SU-DHL-6 (cell line): ENCODE results near the gene DAAM2.

ENCODE experiments used
- H2AFZ ChIP-seq: fragments of 200-600 bp; sonication (generic); 2 replicates; pipeline ENCODE4 v1.6.1; 2014; ENCODE audit warnings: low read depth, mild to moderate bottlenecking, moderate library complexity, mixed read lengths, antibody characterized with exemption, low read length; ENCODE audit not compliant: severe bottlenecking
- H3F3A ChIP-seq: fragments of 200-600 bp; shearing (Covaris generic); 2 replicates; pipeline ENCODE4 v1.6.0; 2016; ENCODE audit warnings: antibody characterized with exemption, mild to moderate bottlenecking; ENCODE audit not compliant: insufficient read depth
- H3K27ac ChIP-seq: fragments of 200-600 bp; sonication (generic); 2 replicates; pipeline ENCODE4 v1.5.1; 2016; ENCODE audit warnings: low read depth, mild to moderate bottlenecking, low read length, moderate library complexity, mixed read lengths
- H3K27me3 ChIP-seq: fragments of 200-600 bp; sonication (generic), shearing (Covaris generic); 2 replicates; pipeline ENCODE4 v1.6.0; 2014; ENCODE audit warnings: mild to moderate bottlenecking, low read length
- H3K36me3 ChIP-seq: fragments of 200-600 bp; sonication (generic); 2 replicates; pipeline ENCODE4 v1.6.1; 2014; ENCODE audit warnings: mild to moderate bottlenecking, low read length, mixed read lengths
- H3K4me2 ChIP-seq: fragments of 300-600, 200-600 bp; shearing (Covaris generic), sonication (generic); 2 replicates; pipeline ENCODE4 v1.6.0; 2014; ENCODE audit warnings: low read length, low read depth, mild to moderate bottlenecking; ENCODE audit not compliant: poor library complexity, severe bottlenecking
- H3K4me3 ChIP-seq: fragments of 200-600 bp; sonication (generic); 2 replicates; pipeline ENCODE4 v1.5.1; 2014; ENCODE audit warnings: antibody characterized with exemption, low read length, mild to moderate bottlenecking, mixed read lengths; ENCODE audit not compliant: insufficient read depth, poor library complexity, severe bottlenecking
- H3K79me2 ChIP-seq: fragments of 200-600 bp; sonication (generic); 2 replicates; pipeline ENCODE4 v1.6.1; 2014; ENCODE audit warnings: mild to moderate bottlenecking, low read length, moderate library complexity; ENCODE audit not compliant: insufficient read depth
- H3K9ac ChIP-seq: fragments of 200-600 bp; sonication (generic); 2 replicates; pipeline ENCODE4 v1.7.0; 2014; ENCODE audit warnings: mild to moderate bottlenecking, low read length
- H3K9me2 ChIP-seq: fragments of 200-600 bp; sonication (generic); replicated peaks from 2 replicates; pipeline ENCODE4 v1.6.1; 2014; ENCODE audit warnings: low read length; ENCODE audit not compliant: insufficient read depth
- H3K9me3 ChIP-seq: fragments of 200-600 bp; sonication (generic); 2 replicates; pipeline ENCODE4 v1.6.1; 2014; ENCODE audit warnings: low read length, mixed read lengths; ENCODE audit not compliant: insufficient read depth
- H4K20me1 ChIP-seq: fragments of 200-600 bp; sonication (generic); 2 replicates; pipeline ENCODE4 v1.6.1; 2014; ENCODE audit warnings: low read depth, mild to moderate bottlenecking, antibody characterized with exemption, low read length, moderate library complexity, mixed read lengths
- CTCF ChIP-seq: fragments of 200-600 bp; sonication (generic); IDR thresholded peaks from one replicate; pipeline ENCODE4 v1.5.1; 2017; ENCODE audit warnings: antibody characterized with exemption, mild to moderate bottlenecking, low read length, moderate library complexity; ENCODE audit not compliant: insufficient read depth, poor library complexity, severe bottlenecking
- EZH2phosphoT487 ChIP-seq: fragments of 200-600 bp; sonication (generic), shearing (Covaris generic); conservative IDR thresholded peaks from 2 replicates; pipeline ENCODE4 v1.6.1; 2018; ENCODE audit warnings: mild to moderate bottlenecking, antibody characterized with exemption, low read length, moderate library complexity, mixed read lengths

DAAM2 gene

GRCh38 chr6:39803872-39804271 lies 11.7 kb downstream of the DAAM2 start:
- Histone ChIP-seq H3K4me3 (no peak overlapping the region), H2AFZ (no peak overlapping the region), H3K4me2 (no peak overlapping the region), H3K27me3 (no peaks in the 10 kb centered on the region), H3K36me3 (no peaks in the 10 kb centered on the region), H4K20me1 (no peaks in the 10 kb centered on the region), H3K9me3 (no peaks in the 10 kb centered on the region), H3F3A (no peaks in the 10 kb centered on the region), H3K79me2 (no peaks in the 10 kb centered on the region), H3K27ac (no peak overlapping the region), H3K9me2 (no peaks in the 10 kb centered on the region), H3K9ac (no peak overlapping the region)
- TF ChIP-seq CTCF (no peak), EZH2phosphoT487 (no peak)

GRCh38 chr6:39804466-39805065 lies 12.4 kb downstream of the DAAM2 start:
- TF ChIP-seq CTCF (no peak), EZH2phosphoT487 (no peak)

GRCh38 chr6:39806278-39806677 lies 14.1 kb downstream of the DAAM2 start:
- H3K9me3 ChIP-seq = no peaks in the 10 kb centered on the region
- no peak overlapping the region for H3K4me2 ChIP-seq
- H3K27ac ChIP-seq = no peak overlapping the region
- no peak for TF ChIP-seq EZH2phosphoT487
- no peak for TF ChIP-seq CTCF
- H3K36me3 ChIP-seq = no peaks in the 10 kb centered on the region
- no peaks in the 10 kb centered on the region for H4K20me1 ChIP-seq
- no peaks in the 10 kb centered on the region for H3K27me3 ChIP-seq
- no peak overlapping the region for H2AFZ ChIP-seq
- no peaks in the 10 kb centered on the region for H3F3A ChIP-seq
- no peak overlapping the region for H3K4me3 ChIP-seq
- H3K9ac ChIP-seq = no peak overlapping the region
- H3K79me2 ChIP-seq = no peaks in the 10 kb centered on the region
- no peaks in the 10 kb centered on the region for H3K9me2 ChIP-seq

More at GRCh38 chr6:39804466-39805065, 12.4 kb downstream of the DAAM2 start:
- no peaks in the 10 kb centered on the region for H3K27me3 ChIP-seq
- no peaks in the 10 kb centered on the region for H3K36me3 ChIP-seq
- no peak overlapping the region for H3K4me2 ChIP-seq
- H2AFZ ChIP-seq = no peak overlapping the region
- H3K9ac ChIP-seq = no peak overlapping the region
- no peaks in the 10 kb centered on the region for H3K9me2 ChIP-seq
- H3K4me3 ChIP-seq = no peak overlapping the region
- H4K20me1 ChIP-seq = no peaks in the 10 kb centered on the region
- H3K27ac ChIP-seq = no peak overlapping the region
- H3K9me3 ChIP-seq = no peaks in the 10 kb centered on the region
- no peaks in the 10 kb centered on the region for H3F3A ChIP-seq
- no peaks in the 10 kb centered on the region for H3K79me2 ChIP-seq
